GM23338 (cell line): ENCODE results near the gene FUT6. TPM values are rescaled to one million over a fixed set of nuclear protein-coding genes. Genes with fewer than 3 reads are reported as not detected.
"Not testable (repeated sequence)": the region's sequence is repeated elsewhere in the genome, so short reads cannot be mapped to it uniquely, and the experiment has no call there.

Experiments used
- ATAC-seq: fragments of 200-7000 bp; cut with Tn5 transposase; 3 replicates; pipeline ENCODE4 v1.9.1; 2020
- DNase-seq: peaks from one replicate; pipeline ENCODE4 v3.0.0-alpha.2; 2015; ENCODE audit warnings: low spot score
- H2AFZ ChIP-seq: fragments of 200-600 bp; sonication (generic); 2 replicates; pipeline ENCODE4 v1.8.0; 2016; ENCODE audit warnings: antibody characterized with exemption, mild to moderate bottlenecking, moderate library complexity
- H3F3A ChIP-seq: fragments of 200-600 bp; sonication (generic); replicated peaks from 2 replicates; pipeline ENCODE4 v1.8.0; 2017; ENCODE audit warnings: antibody characterized with exemption, mixed run types, low read depth
- H3K27ac ChIP-seq: fragments of 200-600 bp; sonication (generic); 2 replicates; pipeline ENCODE4 v1.6.1; 2016; ENCODE audit warnings: low read depth
- H3K27me3 ChIP-seq: fragments of 200-600 bp; sonication (generic); 2 replicates; pipeline ENCODE4 v1.8.0; 2016; ENCODE audit warnings: mild to moderate bottlenecking, mixed run types, moderate library complexity; ENCODE audit not compliant: insufficient read depth
- H3K36me3 ChIP-seq: fragments of 200-600 bp; sonication (generic); 2 replicates; pipeline ENCODE4 v1.8.0; 2016; ENCODE audit warnings: mild to moderate bottlenecking; ENCODE audit not compliant: insufficient read depth
- H3K4me1 ChIP-seq: fragments of 200-600 bp; sonication (generic); 2 replicates; pipeline ENCODE4 v1.8.0; 2016; ENCODE audit warnings: mild to moderate bottlenecking, moderate library complexity; ENCODE audit not compliant: insufficient read depth
- H3K4me2 ChIP-seq: fragments of 200-600 bp; sonication (generic); 2 replicates; pipeline ENCODE4 v1.7.1; 2017; ENCODE audit warnings: mixed run types
- H3K4me3 ChIP-seq: fragments of 200-600 bp; sonication (generic); 2 replicates; pipeline ENCODE4 v1.6.1; 2016; ENCODE audit warnings: mixed run types
- H3K79me2 ChIP-seq: fragments of 200-600 bp; sonication (generic); replicated peaks from 2 replicates; pipeline ENCODE4 v1.8.0; 2017; ENCODE audit warnings: mild to moderate bottlenecking; ENCODE audit not compliant: insufficient read depth
- H3K9me2 ChIP-seq: fragments of 200-600 bp; sonication (generic); 2 replicates; pipeline ENCODE4 v1.8.0; 2017; ENCODE audit not compliant: insufficient read depth
- H4K20me1 ChIP-seq: fragments of 200-600 bp; sonication (generic); replicated peaks from 2 replicates; pipeline ENCODE4 v1.8.0; 2017; ENCODE audit warnings: mild to moderate bottlenecking; ENCODE audit not compliant: insufficient read depth
- H3K27ac Mint-ChIP-seq: 2 replicates; pipeline ENCODE4 v1.8.0; 2020; ENCODE audit warnings: inconsistent platforms, mild to moderate bottlenecking, moderate library complexity, mixed read lengths
- H3K27me3 Mint-ChIP-seq: 3 replicates; pipeline ENCODE4 v1.8.0; 2022; ENCODE audit warnings: low read depth, mild to moderate bottlenecking, moderate library complexity, mixed read lengths, inconsistent platforms; ENCODE audit not compliant: insufficient read depth, poor library complexity
- H3K36me3 Mint-ChIP-seq: 3 replicates; pipeline ENCODE4 v1.8.0; 2021; ENCODE audit warnings: low read depth, mild to moderate bottlenecking, inconsistent platforms, moderate library complexity, mixed read lengths
- H3K4me1 Mint-ChIP-seq: 3 replicates; pipeline ENCODE4 v1.8.0; 2020; ENCODE audit warnings: mild to moderate bottlenecking, inconsistent platforms, mixed read lengths
- H3K4me3 Mint-ChIP-seq: 3 replicates; pipeline ENCODE4 v1.8.0; 2021; ENCODE audit warnings: moderate library complexity, mild to moderate bottlenecking, inconsistent platforms, mixed read lengths
- H3K9me3 Mint-ChIP-seq: 3 replicates; pipeline ENCODE4 v1.8.0; 2020; ENCODE audit warnings: moderate library complexity, mild to moderate bottlenecking, inconsistent platforms, mixed read lengths
- CREB1 ChIP-seq: fragments of 250-450 bp; sonication (Bioruptor Pico); IDR thresholded peaks from 2 replicates; pipeline ENCODE4 v1.5.0; 2020; ENCODE audit warnings: low read depth, mild to moderate bottlenecking, moderate library complexity
- CTCF ChIP-seq, 2 experiments: fragments of 200-600 bp in 1 of 2; sonication (generic) in 1 of 2; conservative IDR thresholded peaks; 2 replicates each; pipeline versions ENCODE4 v1.5.1 to v1.6.1; 2016 to 2017; ENCODE audit warnings: antibody characterized with exemption in 2 of 2, low read depth in 2 of 2, mild to moderate bottlenecking in 2 of 2, moderate library complexity in 1 of 2
- EZH2 ChIP-seq: fragments of 200-600 bp; sonication (generic); IDR thresholded peaks from one replicate; pipeline ENCODE4 v1.8.0; 2017; ENCODE audit warnings: antibody characterized with exemption, mild to moderate bottlenecking, low read depth; ENCODE audit not compliant: unreplicated experiment
- NANOG ChIP-seq: IDR thresholded peaks from 2 replicates; pipeline ENCODE4 v1.6.1; 2016; ENCODE audit warnings: antibody characterized with exemption, borderline replicate concordance
- STAT1 ChIP-seq: IDR thresholded peaks from one replicate; pipeline ENCODE4 v1.6.1; 2016; ENCODE audit warnings: antibody characterized with exemption; ENCODE audit not compliant: unreplicated experiment
- ZNF114 ChIP-seq: fragments of 250-450 bp; sonication (Bioruptor Pico); IDR thresholded peaks from 2 replicates; pipeline ENCODE4 v1.5.0; 2020; ENCODE audit warnings: mild to moderate bottlenecking, moderate library complexity
- ZNF331 ChIP-seq: fragments of 250-450 bp; sonication (Bioruptor Pico); IDR thresholded peaks from 2 replicates; pipeline ENCODE4 v1.5.0; 2020; ENCODE audit warnings: low read depth, mild to moderate bottlenecking, moderate library complexity
- polyA plus RNA-seq: library from polyadenylated mRNA; unstranded; fragments of >200 nt; fragmentation: Nextera tagmentation; extraction: Ambion mirVana; gene quantifications from 2 replicates; pipeline ENCODE4 v1.2.1, GENCODE V29; 2016
- total RNA-seq: library from RNA; depleted of rRNA; stranded (reverse); fragments of >200 nt; shearing (Covaris generic); gene quantifications from 2 replicates; pipeline ENCODE4 v1.2.3, GENCODE V29; 2014

The FUT6 gene
- total and polyA plus RNA-seq, 2 experiments from 2014 or later, result not detected

GRCh38 chr19:5857203-5858081 is 17.9 kb upstream of the FUT6 start (continued):
- no peak for TF ChIP-seq NANOG

- H4K20me1 ChIP-seq, H3F3A ChIP-seq, H3K4me3 Mint-ChIP-seq, H3K4me3 ChIP-seq, DNase-seq, H2AFZ ChIP-seq, H3K4me1 Mint-ChIP-seq, H3K9me3 Mint-ChIP-seq, H3K27ac Mint-ChIP-seq, ATAC-seq, H3K9me2 ChIP-seq, H3K36me3 Mint-ChIP-seq, H3K27me3 Mint-ChIP-seq, H3K36me3 ChIP-seq, H3K4me2 ChIP-seq, H3K27me3 ChIP-seq, H3K27ac ChIP-seq, H3K79me2 ChIP-seq, H3K4me1 ChIP-seq: not testable (repeated sequence)
These were observed 15.6 kb upstream of the FUT6 start for GRCh38 chr19:5855151-5855550.

GRCh38 chr19:5854121-5854520 is 14.6 kb upstream of the FUT6 start:
- not testable (repeated sequence) for H3K27me3 ChIP-seq, H3K9me3 Mint-ChIP-seq, H3F3A ChIP-seq, H3K4me3 Mint-ChIP-seq, H4K20me1 ChIP-seq, H3K4me1 ChIP-seq, H3K27me3 Mint-ChIP-seq, H3K27ac ChIP-seq, H3K9me2 ChIP-seq, H3K27ac Mint-ChIP-seq, H3K36me3 ChIP-seq, H3K4me3 ChIP-seq, DNase-seq, H3K4me1 Mint-ChIP-seq, H2AFZ ChIP-seq, H3K4me2 ChIP-seq, ATAC-seq, H3K79me2 ChIP-seq, H3K36me3 Mint-ChIP-seq

GRCh38 chr19:5851302-5851701 is 11.8 kb upstream of the FUT6 start, which contains the start of gene FUT3:
FUT3 (minus strand) TSS chr19:5851449.
- no peak within 1 kb of the TSS for H3K27ac ChIP-seq
- no peaks in the 10 kb centered on the region for H3K79me2 ChIP-seq
- Mint-ChIP-seq H3K27me3 (peaks cover 8% of the 10 kb centered on the region), H3K9me3 (0 out of 3 replicates have a peak, but pooled peaks cover 5% of the 10 kb centered on the region), H3K27ac (no peak within 1 kb of the TSS), H3K4me1 (no peaks in the 10 kb centered on the region), H3K4me3 (no peak within 1 kb of the TSS), H3K36me3 (no peaks in the 10 kb centered on the region)
- no peaks in the 10 kb centered on the region for H4K20me1 ChIP-seq
- ATAC-seq (no peak), DNase-seq (no peak)
- no peaks in the 10 kb centered on the region for H3F3A ChIP-seq
- no peak for TF ChIP-seq CTCF (conservative IDR thresholded peaks at IDR 0.05; ENCODE audit: low read depth in 2 of 2)
- TF ChIP-seq EZH2, result no peak
- no peak for TF ChIP-seq STAT1
- TF ChIP-seq ZNF331 (CRISPR knock-in tag), result no peak
- no peak for TF ChIP-seq NANOG
- no peak for TF ChIP-seq ZNF114 (CRISPR knock-in tag)
- TF ChIP-seq CREB1 (CRISPR knock-in tag), result no peak
- no peaks in the 10 kb centered on the region for H3K27me3 ChIP-seq
- H3K4me2 ChIP-seq, result no peak within 1 kb of the TSS
- H2AFZ ChIP-seq, result no peak within 1 kb of the TSS; the same call in 1 of the 2 replicates
- H3K9me2 ChIP-seq, result no peaks in the 10 kb centered on the region
- H3K4me3 ChIP-seq, result no peak within 1 kb of the TSS
- H3K36me3 ChIP-seq, result no peaks in the 10 kb centered on the region
- no peaks in the 10 kb centered on the region for H3K4me1 ChIP-seq
